HFF-Myc (cell line): Measurements from ENCODE around the gene FSTL4.

ENCODE experiments used
- DNase-seq: peaks from one replicate; pipeline ENCODE4 v3.0.0-alpha.2; 2011; ENCODE audit warnings: low read depth; ENCODE audit errors: extremely low read depth
- H3K4me3 ChIP-seq: replicated peaks from 2 replicates; pipeline ENCODE4 v1.5.1; 2011; ENCODE audit warnings: low read depth, mild to moderate bottlenecking, control low read depth, low read length
- TF ChIP-seq, protein P1 (sequence below): IDR thresholded peaks from 2 replicates; pipeline ENCODE4 v1.5.1; 2012; ENCODE audit warnings: mild to moderate bottlenecking, low read depth, low read length, control low read depth; ENCODE audit errors: missing control alignments

The FSTL4 gene

DNA sequence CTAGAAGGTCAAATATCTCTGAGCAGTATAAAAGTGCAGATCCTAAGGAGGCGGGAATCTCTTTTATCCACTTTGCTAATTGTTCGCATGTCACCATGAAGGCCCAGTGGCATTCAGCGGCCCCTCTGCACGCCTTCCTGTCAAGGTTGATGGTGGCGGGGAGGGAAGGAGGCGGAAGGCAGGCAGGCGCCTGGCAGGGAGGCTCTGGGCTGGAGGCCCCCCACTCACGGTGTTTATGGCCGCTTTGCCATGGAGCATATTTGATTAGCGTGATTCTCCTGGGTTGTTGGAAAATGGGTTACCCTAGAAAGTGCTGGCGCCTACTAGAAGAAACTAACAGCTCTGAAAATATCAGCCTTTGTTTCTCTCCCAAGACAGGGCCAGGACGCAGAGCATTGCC is 209.6 kb downstream of the FSTL4 start:
- no peak for DNase-seq
- TF ChIP-seq, protein P1, sequence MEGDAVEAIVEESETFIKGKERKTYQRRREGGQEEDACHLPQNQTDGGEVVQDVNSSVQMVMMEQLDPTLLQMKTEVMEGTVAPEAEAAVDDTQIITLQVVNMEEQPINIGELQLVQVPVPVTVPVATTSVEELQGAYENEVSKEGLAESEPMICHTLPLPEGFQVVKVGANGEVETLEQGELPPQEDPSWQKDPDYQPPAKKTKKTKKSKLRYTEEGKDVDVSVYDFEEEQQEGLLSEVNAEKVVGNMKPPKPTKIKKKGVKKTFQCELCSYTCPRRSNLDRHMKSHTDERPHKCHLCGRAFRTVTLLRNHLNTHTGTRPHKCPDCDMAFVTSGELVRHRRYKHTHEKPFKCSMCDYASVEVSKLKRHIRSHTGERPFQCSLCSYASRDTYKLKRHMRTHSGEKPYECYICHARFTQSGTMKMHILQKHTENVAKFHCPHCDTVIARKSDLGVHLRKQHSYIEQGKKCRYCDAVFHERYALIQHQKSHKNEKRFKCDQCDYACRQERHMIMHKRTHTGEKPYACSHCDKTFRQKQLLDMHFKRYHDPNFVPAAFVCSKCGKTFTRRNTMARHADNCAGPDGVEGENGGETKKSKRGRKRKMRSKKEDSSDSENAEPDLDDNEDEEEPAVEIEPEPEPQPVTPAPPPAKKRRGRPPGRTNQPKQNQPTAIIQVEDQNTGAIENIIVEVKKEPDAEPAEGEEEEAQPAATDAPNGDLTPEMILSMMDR, result no peak
- H3K4me3 ChIP-seq, result no peak overlapping the region

DNA sequence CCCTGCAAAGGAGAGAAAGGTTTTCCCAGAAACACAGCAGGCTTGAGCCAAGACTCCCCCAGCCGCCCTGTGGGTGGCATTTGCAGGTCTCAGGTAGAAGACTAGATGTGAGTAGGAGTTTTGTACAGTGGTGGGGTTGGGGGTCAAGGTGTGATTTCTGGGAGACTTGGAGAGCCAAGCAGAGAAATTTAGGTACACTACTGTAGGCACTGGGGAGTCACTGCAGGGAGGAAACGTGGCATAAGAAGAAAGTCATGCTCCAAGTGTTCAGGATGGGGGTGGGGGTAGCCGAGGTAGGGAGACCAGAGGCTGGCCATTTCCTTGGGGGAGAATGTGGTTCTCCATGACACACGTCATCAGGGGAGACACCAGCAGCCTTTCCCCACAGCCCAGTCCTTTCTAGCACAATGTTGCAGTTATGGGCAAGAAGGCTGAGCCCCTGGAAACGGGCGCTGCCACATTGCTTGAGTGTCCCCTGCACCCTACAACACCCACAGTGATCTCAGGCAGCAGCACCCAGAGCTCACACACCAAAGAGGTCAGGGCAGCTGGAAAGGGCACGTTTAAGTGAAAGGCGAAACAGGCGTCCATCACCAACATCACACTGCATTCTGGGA is 210.5 kb downstream of the FSTL4 start:
- no peak overlapping the region for H3K4me3 ChIP-seq
- TF ChIP-seq, protein P1, result no peak
- DNase-seq, result no peak

DNA sequence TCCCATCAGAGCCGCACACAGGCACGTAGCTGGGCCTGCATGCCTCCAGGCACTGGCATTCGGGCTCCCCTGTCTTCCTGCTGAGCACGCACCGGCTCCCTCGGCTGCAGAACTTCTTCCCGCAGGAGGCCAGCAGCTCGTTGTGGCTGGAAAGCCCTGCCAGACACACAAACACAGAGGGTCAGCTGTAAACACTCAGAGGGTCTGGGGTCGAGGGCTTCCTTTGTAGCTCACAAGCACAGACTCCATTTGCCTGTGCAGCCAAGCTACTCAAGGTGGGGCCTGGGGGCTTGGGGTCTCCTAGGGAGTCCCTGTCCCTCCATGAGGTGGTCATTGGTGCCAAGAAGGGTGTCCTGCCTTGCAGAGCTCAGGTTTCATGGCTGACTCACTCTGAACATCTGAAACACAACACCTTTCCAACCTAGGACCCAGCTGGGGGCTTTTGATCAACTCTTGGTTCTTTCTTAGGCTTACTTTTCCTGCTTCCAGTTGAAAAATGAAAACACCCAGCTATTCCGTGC is 211.4 kb downstream of the FSTL4 start:
- H3K4me3 ChIP-seq, result no peak overlapping the region
- no peak for DNase-seq
- TF ChIP-seq, protein P1, result no peak

DNA sequence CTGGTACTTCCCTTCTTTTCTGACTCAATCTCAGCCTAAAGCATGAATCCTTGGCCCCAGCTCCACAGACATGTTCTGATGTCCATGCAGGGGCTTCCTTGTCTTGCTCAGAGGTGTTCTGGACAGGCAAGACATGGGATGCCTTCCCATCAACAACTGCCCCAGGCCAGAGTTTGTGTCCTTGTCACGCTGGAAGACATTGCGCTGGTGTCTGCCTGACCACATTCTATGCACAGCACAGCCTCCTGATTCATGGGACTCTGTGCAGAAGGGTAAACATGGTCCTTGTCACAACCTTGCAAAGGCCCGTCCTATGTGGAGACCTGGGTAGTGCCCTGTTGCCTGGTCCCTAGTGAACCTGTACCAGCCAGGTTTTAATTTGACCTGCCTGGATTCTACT is 212.2 kb downstream of the FSTL4 start:
- H3K4me3 ChIP-seq, result no peak overlapping the region
- no peak for DNase-seq
- TF ChIP-seq, protein P1, result no peak

DNA sequence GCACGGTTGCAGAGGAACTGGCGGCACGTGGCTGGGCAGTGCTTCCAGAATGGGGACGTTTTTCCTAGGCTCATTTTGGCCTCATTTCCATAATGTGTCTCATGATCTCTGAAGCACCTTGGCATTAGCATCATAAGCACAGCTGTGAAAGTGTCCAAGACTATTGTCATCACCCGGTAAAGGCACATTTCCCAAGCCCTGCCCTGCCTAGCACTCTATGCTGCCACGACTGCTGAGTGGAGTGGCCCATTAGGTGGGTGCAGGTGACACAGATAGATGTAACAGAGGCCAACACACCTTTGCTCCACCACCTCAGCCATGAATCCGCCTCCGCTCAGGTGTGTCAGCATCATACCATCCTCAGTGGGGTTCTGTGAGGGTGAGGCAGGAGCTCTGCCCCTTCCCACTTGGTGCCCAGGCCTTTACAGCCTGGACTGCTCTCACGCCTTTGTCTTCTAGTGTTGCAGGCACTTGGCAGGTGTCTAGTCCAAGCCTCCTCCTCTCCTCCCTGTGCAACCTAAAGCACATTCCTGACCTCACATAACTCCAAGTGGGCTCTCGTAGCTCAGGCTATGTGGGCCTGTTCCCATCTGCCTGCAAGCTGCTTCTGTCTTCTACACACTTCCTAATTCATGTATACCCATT is 213.0 kb downstream of the FSTL4 start:
- no peak overlapping the region for H3K4me3 ChIP-seq
- DNase-seq, result no peak
- TF ChIP-seq, protein P1, result no peak

DNA sequence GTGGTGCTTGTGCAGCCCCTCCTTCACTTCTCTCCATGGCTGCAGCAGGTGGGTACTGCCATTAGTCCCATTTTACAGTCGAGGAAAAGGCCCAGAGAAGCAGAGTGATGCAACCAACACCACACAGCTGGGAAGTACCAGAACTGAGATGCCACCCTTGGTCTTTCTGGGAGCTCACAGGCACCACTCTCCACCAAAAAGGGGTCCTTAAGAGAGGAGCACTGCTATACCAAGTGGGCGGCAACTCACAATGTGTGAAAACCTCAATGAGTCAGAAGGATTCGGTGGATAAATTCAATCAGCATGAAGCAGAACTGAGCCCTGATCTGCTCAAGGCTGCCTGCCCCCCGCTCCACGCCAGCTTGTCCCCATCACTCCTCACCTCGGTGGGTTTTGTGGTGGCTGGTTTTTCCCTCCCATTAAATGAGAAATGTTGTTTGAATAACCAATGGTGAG is 213.7 kb downstream of the FSTL4 start:
- TF ChIP-seq, protein P1, result no peak
- no peak overlapping the region for H3K4me3 ChIP-seq
- DNase-seq, result no peak
